ENCODE results near the gene MYLK4. TPM values are rescaled to one million over a fixed set of nuclear protein-coding genes. Genes with fewer than 3 reads are reported as not detected.

Gene MYLK4
- polyA plus RNA-seq, 1 donor from 2014 or later = 1.3 TPM

GRCh38 chr6:2721219-2721618 is 29.5 kb downstream of the MYLK4 start:
- Histone ChIP-seq H3K9ac (ENCODE audit: low read length) (no peak overlapping the region), H3K4me3 (ENCODE audit: low read length) (no peak overlapping the region), H4K20me1 (ENCODE audit: insufficient read depth) (no peaks in the 10 kb centered on the region), H2AFZ (ENCODE audit: low read depth, low read length) (no peak overlapping the region), H3F3A (ENCODE audit: insufficient read depth, low read length, poor library complexity, severe bottlenecking) (no peaks in the 10 kb centered on the region), H3K27me3 (ENCODE audit: insufficient read depth, low read depth, low read length) (no peaks in the 10 kb centered on the region), H3K36me3 (ENCODE audit: insufficient read depth, low read length) (no peaks in the 10 kb centered on the region), H3K9me3 (ENCODE audit: low read length) (no peaks in the 10 kb centered on the region), H3K79me2 (replicated peaks; ENCODE audit: insufficient read depth, low read length) (no peaks in the 10 kb centered on the region), H3K4me2 (ENCODE audit: low read length) (no peak overlapping the region), H3K27ac (ENCODE audit: low read length) (no peak overlapping the region), H3K9me2 (ENCODE audit: insufficient read depth, low read length) (no peaks in the 10 kb centered on the region)
- no peak for TF ChIP-seq SMC3 (conservative IDR thresholded peaks at IDR 0.05; ENCODE audit: poor library complexity)
- TF ChIP-seq EZH2 (IDR thresholded peaks at IDR 0.05; ENCODE audit: borderline replicate concordance, insufficient read depth, low read length, poor library complexity, severe bottlenecking) = no peak
- TF ChIP-seq TAF1 (IDR thresholded peaks at IDR 0.05; ENCODE audit: low read depth) = no peak

- Histone ChIP-seq H3K79me2 (replicated peaks; ENCODE audit: insufficient read depth, low read length) (no peaks in the 10 kb centered on the region), H2AFZ (ENCODE audit: low read depth, low read length) (no peak overlapping the region), H3K4me2 (ENCODE audit: low read length) (no peak overlapping the region), H3K27me3 (ENCODE audit: insufficient read depth, low read depth, low read length) (no peaks in the 10 kb centered on the region), H3K36me3 (ENCODE audit: insufficient read depth, low read length) (no peaks in the 10 kb centered on the region), H3F3A (ENCODE audit: insufficient read depth, low read length, poor library complexity, severe bottlenecking) (no peaks in the 10 kb centered on the region), H3K9me3 (ENCODE audit: low read length) (no peaks in the 10 kb centered on the region), H4K20me1 (ENCODE audit: insufficient read depth) (no peaks in the 10 kb centered on the region), H3K4me3 (ENCODE audit: low read length) (no peak overlapping the region), H3K9me2 (ENCODE audit: insufficient read depth, low read length) (no peaks in the 10 kb centered on the region), H3K27ac (ENCODE audit: low read length) (no peak overlapping the region), H3K9ac (ENCODE audit: low read length) (no peak overlapping the region)
- TF ChIP-seq RAD21 (conservative IDR thresholded peaks at IDR 0.05) = no peak
- no peak for TF ChIP-seq SMC3 (conservative IDR thresholded peaks at IDR 0.05; ENCODE audit: poor library complexity)
- no peak for TF ChIP-seq TAF1 (IDR thresholded peaks at IDR 0.05; ENCODE audit: low read depth)
- no peak for TF ChIP-seq EZH2 (IDR thresholded peaks at IDR 0.05; ENCODE audit: borderline replicate concordance, insufficient read depth, low read length, poor library complexity, severe bottlenecking)
- TF ChIP-seq CTCF (IDR thresholded peaks at IDR 0.05; ENCODE audit: poor library complexity, severe bottlenecking) = no peak
- no peak for TF ChIP-seq MXI1 (conservative IDR thresholded peaks at IDR 0.05; ENCODE audit: poor library complexity, severe bottlenecking)
- TF ChIP-seq EP300 (conservative IDR thresholded peaks at IDR 0.05; ENCODE audit: poor library complexity, severe bottlenecking) = no peak
- TF ChIP-seq POLR2AphosphoS5 (IDR thresholded peaks at IDR 0.05) = no peak
- no peak for TF ChIP-seq REST (IDR thresholded peaks at IDR 0.05; ENCODE audit: borderline replicate concordance)
Measured at GRCh38 chr6:2719093-2719455, 31.6 kb downstream of the MYLK4 start.
